HepG2 (cell line): ENCODE data around the gene TMEM184B.

Experiments used
- CCDC6 ChIP-seq: sonication (generic); formaldehyde crosslinking; IDR thresholded peaks from 2 replicates; pipeline ENCODE4 v1.8.1; 2022; ENCODE audit warnings: mild to moderate bottlenecking, missing genetic modification reagents, moderate library complexity
- CHD2 ChIP-seq: IDR thresholded peaks from 2 replicates; pipeline ENCODE4 v1.6.1; 2011; ENCODE audit warnings: low read depth, low read length, improper control_type of control experiment
- NR3C1 ChIP-seq: sonication (generic); formaldehyde crosslinking; IDR thresholded peaks from 2 replicates; pipeline ENCODE4 v1.4.0; 2020; ENCODE audit warnings: missing genetic modification reagents
- POLR2AphosphoS2 ChIP-seq: IDR thresholded peaks from 2 replicates; pipeline ENCODE4 v1.6.1; 2011; ENCODE audit warnings: low read depth, low read length, improper control_type of control experiment
- RAD21 ChIP-seq: fragments of 450-650 bp; formaldehyde crosslinking; IDR thresholded peaks from 2 replicates; pipeline ENCODE4 v1.5.0; 2020; ENCODE audit warnings: mild to moderate bottlenecking
- TSC22D2 ChIP-seq: sonication (generic); formaldehyde crosslinking; IDR thresholded peaks from 2 replicates; pipeline ENCODE4 v1.5.1; 2020; ENCODE audit warnings: missing genetic modification reagents, mild to moderate bottlenecking, borderline replicate concordance
- ZNF10 ChIP-seq: sonication (generic); formaldehyde crosslinking; IDR thresholded peaks from 2 replicates; pipeline ENCODE4 v1.4.0; 2020; ENCODE audit warnings: mild to moderate bottlenecking, low read depth, missing genetic modification reagents, borderline replicate concordance
- TF ChIP-seq, protein P1 (sequence below): sonication (generic); formaldehyde crosslinking; IDR thresholded peaks from 2 replicates; pipeline ENCODE4 v1.4.0; 2020; ENCODE audit warnings: low read depth, missing genetic modification reagents

DNA sequence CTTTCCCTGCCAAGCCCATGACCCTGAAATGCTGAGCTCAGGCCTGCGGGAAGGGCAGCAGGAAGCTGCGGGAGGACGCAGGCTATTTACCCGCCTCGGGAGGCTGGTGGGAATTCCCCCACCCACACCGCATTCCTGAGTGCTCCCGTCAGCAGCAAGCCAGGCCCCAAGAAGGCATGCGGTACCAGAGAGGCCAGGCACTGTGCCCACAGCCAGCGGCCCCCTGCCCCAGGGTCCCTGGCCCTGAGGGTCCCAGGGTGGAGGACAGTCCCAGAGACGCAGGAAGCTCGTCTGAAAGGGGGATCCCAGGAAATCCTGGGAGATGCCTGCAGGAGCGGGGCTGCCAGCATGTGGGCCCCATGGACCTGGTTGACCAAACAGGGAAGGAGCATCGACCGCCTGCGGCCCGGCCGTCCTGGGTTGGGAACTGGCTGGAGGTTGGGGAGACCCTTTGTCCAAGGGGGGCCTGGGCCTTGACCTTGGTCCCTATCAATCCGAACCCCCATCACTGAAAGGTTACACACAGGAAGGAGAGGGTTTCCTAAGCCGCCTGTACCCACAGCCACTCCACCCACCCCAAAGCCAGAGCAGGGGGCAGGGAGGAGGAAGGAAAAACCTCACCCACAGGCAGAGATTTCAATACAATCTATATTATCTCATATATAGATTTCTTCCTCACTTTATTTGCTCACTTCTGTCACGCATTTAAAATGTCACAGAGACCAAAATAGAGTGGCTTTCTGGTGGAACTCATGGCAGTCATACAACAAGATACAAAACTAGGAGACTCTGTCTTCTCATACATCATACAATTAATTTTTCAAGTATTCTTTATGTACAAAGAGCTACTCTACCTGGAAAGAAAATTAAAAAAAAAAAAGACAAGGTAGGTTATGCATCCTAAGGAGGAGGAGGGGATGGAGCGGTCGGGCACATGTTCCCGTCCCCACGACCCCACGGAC lies 53.9 kb downstream of the TMEM184B start:
- no peak for TF ChIP-seq CCDC6 (CRISPR knock-in tag)
- TF ChIP-seq, protein P1, sequence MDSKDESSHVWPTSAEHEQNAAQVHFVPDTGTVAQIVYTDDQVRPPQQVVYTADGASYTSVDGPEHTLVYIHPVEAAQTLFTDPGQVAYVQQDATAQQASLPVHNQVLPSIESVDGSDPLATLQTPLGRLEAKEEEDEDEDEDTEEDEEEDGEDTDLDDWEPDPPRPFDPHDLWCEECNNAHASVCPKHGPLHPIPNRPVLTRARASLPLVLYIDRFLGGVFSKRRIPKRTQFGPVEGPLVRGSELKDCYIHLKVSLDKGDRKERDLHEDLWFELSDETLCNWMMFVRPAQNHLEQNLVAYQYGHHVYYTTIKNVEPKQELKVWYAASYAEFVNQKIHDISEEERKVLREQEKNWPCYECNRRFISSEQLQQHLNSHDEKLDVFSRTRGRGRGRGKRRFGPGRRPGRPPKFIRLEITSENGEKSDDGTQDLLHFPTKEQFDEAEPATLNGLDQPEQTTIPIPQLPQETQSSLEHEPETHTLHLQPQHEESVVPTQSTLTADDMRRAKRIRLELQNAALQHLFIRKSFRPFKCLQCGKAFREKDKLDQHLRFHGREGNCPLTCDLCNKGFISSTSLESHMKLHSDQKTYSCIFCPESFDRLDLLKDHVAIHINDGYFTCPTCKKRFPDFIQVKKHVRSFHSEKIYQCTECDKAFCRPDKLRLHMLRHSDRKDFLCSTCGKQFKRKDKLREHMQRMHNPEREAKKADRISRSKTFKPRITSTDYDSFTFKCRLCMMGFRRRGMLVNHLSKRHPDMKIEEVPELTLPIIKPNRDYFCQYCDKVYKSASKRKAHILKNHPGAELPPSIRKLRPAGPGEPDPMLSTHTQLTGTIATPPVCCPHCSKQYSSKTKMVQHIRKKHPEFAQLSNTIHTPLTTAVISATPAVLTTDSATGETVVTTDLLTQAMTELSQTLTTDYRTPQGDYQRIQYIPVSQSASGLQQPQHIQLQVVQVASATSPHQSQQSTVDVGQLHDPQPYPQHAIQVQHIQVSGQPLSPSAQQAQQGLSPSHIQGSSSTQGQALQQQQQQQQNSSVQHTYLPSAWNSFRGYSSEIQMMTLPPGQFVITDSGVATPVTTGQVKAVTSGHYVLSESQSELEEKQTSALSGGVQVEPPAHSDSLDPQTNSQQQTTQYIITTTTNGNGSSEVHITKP: peak; percentile 56; the same call in 1 of the 2 replicates
- TF ChIP-seq RAD21 (CRISPR knock-in tag): peak; percentile 54
- no peak for TF ChIP-seq CHD2
- no peak for TF ChIP-seq ZNF10
- no peak for TF ChIP-seq TSC22D2 (CRISPR knock-in tag)
- TF ChIP-seq POLR2AphosphoS2: no peak; the same call in 1 of the 2 replicates
- no peak for TF ChIP-seq NR3C1
